SK-N-SH treated with all-trans-retinoic acid at 6 μM for 48 hours (cell line): Measurements from ENCODE around the gene NEAT1.

ENCODE experiments used
- ARNTL ChIP-seq: fragments of 450-650 bp; formaldehyde crosslinking; IDR thresholded peaks from 2 replicates; pipeline ENCODE4 v1.5.0; 2020; ENCODE audit warnings: low read depth, mild to moderate bottlenecking, moderate library complexity, borderline replicate concordance
- BACH2 ChIP-seq: fragments of 250-450 bp; sonication (Bioruptor Pico); IDR thresholded peaks from 2 replicates; pipeline ENCODE4 v1.9.0; 2021; ENCODE audit warnings: mild to moderate bottlenecking, borderline replicate concordance
- ISL1 ChIP-seq: fragments of 250-450 bp; sonication (Bioruptor Pico); IDR thresholded peaks from 2 replicates; pipeline ENCODE4 v2.1.2; 2022; ENCODE audit warnings: mild to moderate bottlenecking, moderate library complexity
- PPARA ChIP-seq: fragments of 250-450 bp; sonication (Bioruptor Pico); IDR thresholded peaks from 2 replicates; pipeline ENCODE4 v1.5.0; 2020; ENCODE audit warnings: mild to moderate bottlenecking, borderline replicate concordance
- TOX ChIP-seq: fragments of 250-450 bp; sonication (Bioruptor Pico); IDR thresholded peaks from 2 replicates; pipeline ENCODE4 v1.8.0; 2021; ENCODE audit warnings: mild to moderate bottlenecking, moderate library complexity, borderline replicate concordance
- ZFP3 ChIP-seq: fragments of 250-450 bp; sonication (Bioruptor Pico); IDR thresholded peaks from 2 replicates; pipeline ENCODE4 v1.5.0; 2020; ENCODE audit warnings: mild to moderate bottlenecking, moderate library complexity
- TF ChIP-seq, protein P1 (sequence below): fragments of 250-450 bp; sonication (Bioruptor Pico); IDR thresholded peaks from 2 replicates; pipeline ENCODE4 v1.5.1; 2020; ENCODE audit warnings: low read depth, mild to moderate bottlenecking, moderate library complexity
- TF ChIP-seq, protein P2 (sequence below): fragments of 250-450 bp; sonication (Bioruptor Pico); IDR thresholded peaks from 2 replicates; pipeline ENCODE4 v1.8.0; 2020; ENCODE audit warnings: mild to moderate bottlenecking, moderate library complexity, borderline replicate concordance

DNA sequence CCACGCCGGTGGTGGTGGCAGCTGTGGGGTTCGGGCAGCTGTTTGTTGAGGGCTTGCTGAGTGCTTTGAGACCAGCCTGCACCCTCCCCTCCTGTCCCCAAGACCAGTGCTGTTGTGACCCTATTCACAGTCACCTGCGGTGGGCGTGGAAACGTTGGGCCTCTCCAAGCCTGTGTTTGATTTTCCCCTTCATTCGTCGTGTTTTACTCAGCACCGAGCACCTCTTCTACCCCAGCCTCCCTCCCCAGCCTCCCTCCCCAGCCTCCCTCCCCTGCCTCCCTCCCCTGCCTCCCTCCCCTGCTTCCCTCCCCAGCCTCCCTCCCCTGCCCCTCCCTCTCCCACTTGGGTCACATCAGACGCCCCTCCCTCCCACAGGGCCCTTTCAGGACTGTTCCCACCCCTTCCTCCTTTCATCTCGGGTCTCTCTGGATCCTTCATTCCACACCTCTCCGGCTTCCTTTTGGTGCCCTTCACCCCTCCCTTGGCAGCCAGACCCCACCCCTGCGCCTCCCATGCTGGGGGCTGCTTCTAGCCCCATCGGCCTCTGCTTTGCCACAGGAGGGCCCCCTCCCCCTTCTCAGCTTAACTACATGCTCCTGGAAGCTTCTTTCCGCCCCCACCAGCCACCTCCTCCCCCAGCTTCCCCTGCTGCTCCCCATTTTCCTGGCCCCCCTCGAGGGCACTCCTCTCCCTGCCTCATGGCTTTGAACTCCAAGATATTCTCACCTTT is 21.4 kb upstream of the NEAT1 start:
- TF ChIP-seq ISL1 (CRISPR knock-in tag) = no peak
- TF ChIP-seq TOX = no peak
- no peak for TF ChIP-seq ZFP3 (CRISPR knock-in tag)
- no peak for TF ChIP-seq PPARA (CRISPR knock-in tag)
- TF ChIP-seq ARNTL = no peak
- TF ChIP-seq, protein P1, sequence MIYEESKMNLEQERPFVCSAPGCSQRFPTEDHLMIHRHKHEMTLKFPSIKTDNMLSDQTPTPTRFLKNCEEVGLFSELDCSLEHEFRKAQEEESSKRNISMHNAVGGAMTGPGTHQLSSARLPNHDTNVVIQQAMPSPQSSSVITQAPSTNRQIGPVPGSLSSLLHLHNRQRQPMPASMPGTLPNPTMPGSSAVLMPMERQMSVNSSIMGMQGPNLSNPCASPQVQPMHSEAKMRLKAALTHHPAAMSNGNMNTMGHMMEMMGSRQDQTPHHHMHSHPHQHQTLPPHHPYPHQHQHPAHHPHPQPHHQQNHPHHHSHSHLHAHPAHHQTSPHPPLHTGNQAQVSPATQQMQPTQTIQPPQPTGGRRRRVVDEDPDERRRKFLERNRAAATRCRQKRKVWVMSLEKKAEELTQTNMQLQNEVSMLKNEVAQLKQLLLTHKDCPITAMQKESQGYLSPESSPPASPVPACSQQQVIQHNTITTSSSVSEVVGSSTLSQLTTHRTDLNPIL (CRISPR knock-in tag) = no peak
- TF ChIP-seq, protein P2, sequence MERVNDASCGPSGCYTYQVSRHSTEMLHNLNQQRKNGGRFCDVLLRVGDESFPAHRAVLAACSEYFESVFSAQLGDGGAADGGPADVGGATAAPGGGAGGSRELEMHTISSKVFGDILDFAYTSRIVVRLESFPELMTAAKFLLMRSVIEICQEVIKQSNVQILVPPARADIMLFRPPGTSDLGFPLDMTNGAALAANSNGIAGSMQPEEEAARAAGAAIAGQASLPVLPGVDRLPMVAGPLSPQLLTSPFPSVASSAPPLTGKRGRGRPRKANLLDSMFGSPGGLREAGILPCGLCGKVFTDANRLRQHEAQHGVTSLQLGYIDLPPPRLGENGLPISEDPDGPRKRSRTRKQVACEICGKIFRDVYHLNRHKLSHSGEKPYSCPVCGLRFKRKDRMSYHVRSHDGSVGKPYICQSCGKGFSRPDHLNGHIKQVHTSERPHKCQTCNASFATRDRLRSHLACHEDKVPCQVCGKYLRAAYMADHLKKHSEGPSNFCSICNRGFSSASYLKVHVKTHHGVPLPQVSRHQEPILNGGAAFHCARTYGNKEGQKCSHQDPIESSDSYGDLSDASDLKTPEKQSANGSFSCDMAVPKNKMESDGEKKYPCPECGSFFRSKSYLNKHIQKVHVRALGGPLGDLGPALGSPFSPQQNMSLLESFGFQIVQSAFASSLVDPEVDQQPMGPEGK = no peak
- TF ChIP-seq BACH2 = no peak
